GM23248 (cell line): ENCODE results near the gene NSF.

Experiments used
- EZH2 ChIP-seq: fragments of 200-600 bp; sonication (generic); IDR thresholded peaks from 2 replicates; pipeline ENCODE4 v1.6.1; 2018; ENCODE audit warnings: antibody characterized with exemption, mild to moderate bottlenecking; ENCODE audit not compliant: insufficient read depth, poor library complexity, severe bottlenecking
- EZH2phosphoT487 ChIP-seq: fragments of 200-600 bp; sonication (generic); IDR thresholded peaks from 2 replicates; pipeline ENCODE4 v1.6.1; 2018; ENCODE audit warnings: antibody characterized with exemption, moderate library complexity, mild to moderate bottlenecking, low read depth; ENCODE audit not compliant: insufficient read depth

DNA sequence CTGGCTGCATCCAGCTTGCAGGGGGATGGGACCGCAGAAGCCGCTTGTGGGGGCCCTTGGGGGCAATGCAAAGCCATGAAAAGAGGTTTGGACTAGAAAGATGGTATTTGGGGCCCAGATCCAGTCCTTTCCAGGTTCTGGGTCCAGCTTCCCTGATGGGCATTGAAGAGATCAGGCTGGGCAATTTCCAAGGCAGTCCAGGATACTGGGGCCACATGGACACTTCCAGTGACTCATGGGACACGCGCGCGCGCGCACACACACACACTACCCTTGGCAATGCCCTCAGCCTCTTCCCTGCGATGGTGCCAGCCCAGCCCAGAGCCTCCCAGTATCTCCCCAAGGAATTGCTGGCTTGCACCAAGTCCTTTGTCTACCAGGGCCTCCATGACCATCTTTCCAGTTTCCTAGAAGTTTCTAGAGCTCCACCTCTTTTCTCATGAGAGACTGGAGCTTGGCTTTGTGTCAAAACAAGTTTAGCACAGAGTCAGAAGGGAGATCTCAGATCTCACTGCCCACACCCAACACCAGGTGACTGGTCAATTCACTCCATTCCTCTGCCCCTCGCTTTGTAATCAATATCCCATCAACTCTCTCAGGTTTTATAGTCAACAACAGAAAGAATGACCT is 183.8 kb downstream of the NSF start:
- TF ChIP-seq EZH2 (no peak), EZH2phosphoT487 (no peak)
